Measurements from ENCODE around the gene ASTN1.

GRCh38 chr1:176976771-176977170 lies 187.7 kb downstream of the ASTN1 start:
- no peak for TF ChIP-seq POLR2AphosphoS5 (IDR thresholded peaks at IDR 0.05; ENCODE audit: low read depth)
- no peak for TF ChIP-seq CTCF (IDR thresholded peaks at IDR 0.05; ENCODE audit: insufficient read depth, low read length)

All from HL-60 (cell line).